Ishikawa (cell line): Measurements from ENCODE around the gene PLBD1.

Experiments
- CEBPB ChIP-seq: IDR thresholded peaks from 2 replicates; pipeline ENCODE4 v1.6.1; 2012
- CREB1 ChIP-seq: IDR thresholded peaks from 2 replicates; pipeline ENCODE4 v1.6.1; 2012; ENCODE audit warnings: low read depth
- EGR1 ChIP-seq: IDR thresholded peaks from 2 replicates; pipeline ENCODE4 v1.6.1; 2012
- EP300 ChIP-seq: IDR thresholded peaks from 2 replicates; pipeline ENCODE4 v1.6.1; 2012; ENCODE audit warnings: borderline replicate concordance
- FOXM1 ChIP-seq: IDR thresholded peaks from 2 replicates; pipeline ENCODE4 v1.6.1; 2012; ENCODE audit warnings: low read depth, borderline replicate concordance
- RAD21 ChIP-seq: IDR thresholded peaks from 2 replicates; pipeline ENCODE4 v1.6.1; 2012; ENCODE audit warnings: low read depth
- TAF1 ChIP-seq: IDR thresholded peaks from 2 replicates; pipeline ENCODE4 v1.6.1; 2012; ENCODE audit warnings: low read depth, mild to moderate bottlenecking
- TEAD4 ChIP-seq: IDR thresholded peaks from 2 replicates; pipeline ENCODE4 v1.6.1; 2012
- YY1 ChIP-seq: IDR thresholded peaks from 2 replicates; pipeline ENCODE4 v1.6.1; 2012; ENCODE audit warnings: low read depth
- TF ChIP-seq, protein P1 (sequence below): IDR thresholded peaks from 2 replicates; pipeline ENCODE4 v1.6.1; 2012
- TF ChIP-seq, protein P2 (sequence below): IDR thresholded peaks from 2 replicates; pipeline ENCODE4 v1.6.1; 2012
- TF ChIP-seq, protein P3 (sequence below): IDR thresholded peaks from 2 replicates; pipeline ENCODE4 v1.6.1; 2012; ENCODE audit warnings: low read depth, mild to moderate bottlenecking

DNA sequence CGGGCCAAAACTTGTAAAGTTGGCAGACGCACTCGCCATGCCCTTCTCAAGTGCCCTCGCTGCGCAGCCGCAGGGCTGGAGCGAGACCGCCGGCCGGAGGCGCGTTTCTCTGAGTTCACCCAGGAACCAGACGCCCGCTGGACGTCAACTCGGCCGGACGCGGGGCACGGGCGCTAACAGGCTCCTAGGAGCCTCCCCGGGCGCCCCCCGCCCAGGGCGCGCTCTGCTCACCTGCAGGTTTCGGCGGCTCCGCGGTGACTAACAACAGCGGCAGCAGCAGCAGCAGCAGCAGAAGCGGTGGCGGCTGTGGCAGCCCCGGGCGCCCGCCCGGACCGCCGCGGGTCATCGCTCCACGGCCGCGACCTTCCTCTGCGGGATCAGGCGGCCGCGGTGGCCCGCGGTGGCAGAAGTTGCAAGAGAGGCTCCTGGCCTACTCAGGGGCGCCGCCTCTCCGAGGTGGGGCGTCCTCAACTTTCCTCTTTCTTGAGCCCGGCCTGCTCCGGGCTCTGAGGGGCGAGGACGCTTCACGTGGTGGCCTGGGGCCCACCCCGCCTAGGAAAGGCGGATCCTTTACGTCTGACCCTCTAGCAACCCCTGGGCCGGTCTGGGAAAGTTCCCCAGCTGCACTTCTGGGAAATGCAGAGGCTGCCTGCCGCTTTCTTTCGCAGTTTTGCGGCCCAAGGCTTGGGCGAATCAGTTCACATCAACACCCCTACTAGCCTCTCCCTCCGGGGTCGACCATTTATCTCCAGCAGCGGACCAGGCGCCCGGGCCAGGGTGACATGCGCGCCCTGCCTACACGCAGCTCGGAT, at the start of gene PLBD1:
- TF ChIP-seq, protein P1, sequence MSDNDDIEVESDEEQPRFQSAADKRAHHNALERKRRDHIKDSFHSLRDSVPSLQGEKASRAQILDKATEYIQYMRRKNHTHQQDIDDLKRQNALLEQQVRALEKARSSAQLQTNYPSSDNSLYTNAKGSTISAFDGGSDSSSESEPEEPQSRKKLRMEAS, result no peak
- TF ChIP-seq TAF1 (peak; percentile 61), EGR1 (no peak), TEAD4 (no peak), RAD21 (no peak), FOXM1 (no peak), EP300 (no peak), CEBPB (no peak), CREB1 (no peak), YY1 (no peak)
- TF ChIP-seq, protein P2, sequence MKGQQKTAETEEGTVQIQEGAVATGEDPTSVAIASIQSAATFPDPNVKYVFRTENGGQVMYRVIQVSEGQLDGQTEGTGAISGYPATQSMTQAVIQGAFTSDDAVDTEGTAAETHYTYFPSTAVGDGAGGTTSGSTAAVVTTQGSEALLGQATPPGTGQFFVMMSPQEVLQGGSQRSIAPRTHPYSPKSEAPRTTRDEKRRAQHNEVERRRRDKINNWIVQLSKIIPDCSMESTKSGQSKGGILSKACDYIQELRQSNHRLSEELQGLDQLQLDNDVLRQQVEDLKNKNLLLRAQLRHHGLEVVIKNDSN, result no peak
- TF ChIP-seq, protein P3, sequence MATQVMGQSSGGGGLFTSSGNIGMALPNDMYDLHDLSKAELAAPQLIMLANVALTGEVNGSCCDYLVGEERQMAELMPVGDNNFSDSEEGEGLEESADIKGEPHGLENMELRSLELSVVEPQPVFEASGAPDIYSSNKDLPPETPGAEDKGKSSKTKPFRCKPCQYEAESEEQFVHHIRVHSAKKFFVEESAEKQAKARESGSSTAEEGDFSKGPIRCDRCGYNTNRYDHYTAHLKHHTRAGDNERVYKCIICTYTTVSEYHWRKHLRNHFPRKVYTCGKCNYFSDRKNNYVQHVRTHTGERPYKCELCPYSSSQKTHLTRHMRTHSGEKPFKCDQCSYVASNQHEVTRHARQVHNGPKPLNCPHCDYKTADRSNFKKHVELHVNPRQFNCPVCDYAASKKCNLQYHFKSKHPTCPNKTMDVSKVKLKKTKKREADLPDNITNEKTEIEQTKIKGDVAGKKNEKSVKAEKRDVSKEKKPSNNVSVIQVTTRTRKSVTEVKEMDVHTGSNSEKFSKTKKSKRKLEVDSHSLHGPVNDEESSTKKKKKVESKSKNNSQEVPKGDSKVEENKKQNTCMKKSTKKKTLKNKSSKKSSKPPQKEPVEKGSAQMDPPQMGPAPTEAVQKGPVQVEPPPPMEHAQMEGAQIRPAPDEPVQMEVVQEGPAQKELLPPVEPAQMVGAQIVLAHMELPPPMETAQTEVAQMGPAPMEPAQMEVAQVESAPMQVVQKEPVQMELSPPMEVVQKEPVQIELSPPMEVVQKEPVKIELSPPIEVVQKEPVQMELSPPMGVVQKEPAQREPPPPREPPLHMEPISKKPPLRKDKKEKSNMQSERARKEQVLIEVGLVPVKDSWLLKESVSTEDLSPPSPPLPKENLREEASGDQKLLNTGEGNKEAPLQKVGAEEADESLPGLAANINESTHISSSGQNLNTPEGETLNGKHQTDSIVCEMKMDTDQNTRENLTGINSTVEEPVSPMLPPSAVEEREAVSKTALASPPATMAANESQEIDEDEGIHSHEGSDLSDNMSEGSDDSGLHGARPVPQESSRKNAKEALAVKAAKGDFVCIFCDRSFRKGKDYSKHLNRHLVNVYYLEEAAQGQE, result no peak
